Muscle of arm (tissue), 12 donors: Measurements from ENCODE around the gene THAP4. TPM values are rescaled to one million over a fixed set of nuclear protein-coding genes. Genes with fewer than 3 reads are reported as not detected.
"Not testable (repeated sequence)": the region's sequence is repeated elsewhere in the genome, so short reads cannot be mapped to it uniquely, and the experiment has no call there.

Experiments
- DNase-seq: peaks from one replicate; pipeline ENCODE4 v3.0.0-alpha.2; 2013
- polyA plus RNA-seq, 12 donors: library from polyadenylated mRNA; unstranded; fragments of 120-200 nt; gene quantifications; one replicate each; pipeline ENCODE4 v1.2.1, GENCODE V29; 2013; ENCODE audit not compliant: insufficient read length in 12 of 12

The THAP4 gene
- polyA plus RNA-seq, 12 donors = 31.7 to 51.7 (median 36.8) TPM; not detected in 1

GRCh38 chr2:241592126-241592845, 44.7 kb downstream of the THAP4 start:
- DNase-seq = no peak

- not testable (repeated sequence) for DNase-seq
Observed at GRCh38 chr2:241590496-241591455, 46.2 kb downstream of the THAP4 start.

DNA sequence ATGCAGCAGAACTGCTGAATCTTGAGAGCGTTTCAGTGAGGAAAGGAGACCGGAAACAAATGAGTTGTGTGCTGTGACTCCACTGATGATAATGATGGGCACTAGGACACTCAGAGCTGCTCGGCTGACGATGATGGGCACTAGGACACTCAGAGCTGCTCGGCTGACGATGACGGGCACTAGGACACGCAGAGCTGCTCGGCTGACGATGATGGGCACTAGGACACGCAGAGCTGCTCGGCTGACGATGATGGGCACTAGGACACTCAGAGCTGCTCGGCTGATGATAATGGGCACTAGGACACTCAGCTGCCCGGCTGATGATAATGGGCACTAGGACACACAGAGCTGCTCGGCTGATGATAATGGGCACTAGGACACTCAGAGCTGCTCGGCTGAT, 47.1 kb downstream of the THAP4 start:
- DNase-seq = not testable (repeated sequence)

- no peak for DNase-seq
Observed at GRCh38 chr2:241586564-241587264, 50.2 kb downstream of the THAP4 start.

DNA sequence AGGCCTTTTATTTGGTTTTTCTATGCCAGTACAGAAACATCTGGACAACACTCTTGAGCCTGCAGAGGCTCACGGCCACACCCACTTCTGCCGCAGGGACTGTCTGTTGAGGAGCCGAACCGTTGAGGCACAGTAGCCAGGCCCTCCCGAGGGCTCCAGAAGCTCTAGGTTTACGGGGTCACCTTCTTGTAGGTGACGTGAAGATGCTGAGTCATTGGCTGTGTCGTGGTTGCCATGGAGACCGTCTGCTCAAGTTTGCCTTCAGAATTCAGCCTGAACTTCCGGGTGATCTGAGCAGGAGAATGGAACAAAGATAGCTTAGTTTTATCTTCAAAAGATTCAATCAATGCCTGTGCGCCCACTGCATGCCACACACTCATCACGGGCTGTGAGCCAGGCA, 52.5 kb downstream of the THAP4 start:
- DNase-seq = no peak

DNA sequence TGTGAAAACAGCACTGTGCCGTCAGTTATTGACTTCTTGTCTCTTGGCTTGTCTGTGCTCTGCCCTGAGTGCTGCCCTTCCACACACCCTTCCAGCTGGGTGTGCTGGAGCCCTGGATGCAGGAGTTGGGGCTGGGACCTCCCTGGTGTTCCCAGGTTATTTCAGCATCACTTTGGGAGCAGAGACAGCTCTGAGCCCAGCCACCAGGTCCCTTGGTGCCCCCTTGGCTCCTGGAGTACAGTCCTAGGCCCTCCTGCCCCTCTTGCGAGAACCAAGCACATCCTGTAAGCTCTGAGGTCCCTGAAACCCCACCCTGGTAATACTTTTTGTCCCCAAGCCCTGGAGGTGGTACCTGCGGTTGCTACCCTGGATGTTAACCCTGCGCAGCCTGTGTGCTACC, 54.2 kb downstream of the THAP4 start:
- DNase-seq = no peak

GRCh38 chr2:241582328-241582727, 54.6 kb downstream of the THAP4 start:
- DNase-seq = no peak

DNA sequence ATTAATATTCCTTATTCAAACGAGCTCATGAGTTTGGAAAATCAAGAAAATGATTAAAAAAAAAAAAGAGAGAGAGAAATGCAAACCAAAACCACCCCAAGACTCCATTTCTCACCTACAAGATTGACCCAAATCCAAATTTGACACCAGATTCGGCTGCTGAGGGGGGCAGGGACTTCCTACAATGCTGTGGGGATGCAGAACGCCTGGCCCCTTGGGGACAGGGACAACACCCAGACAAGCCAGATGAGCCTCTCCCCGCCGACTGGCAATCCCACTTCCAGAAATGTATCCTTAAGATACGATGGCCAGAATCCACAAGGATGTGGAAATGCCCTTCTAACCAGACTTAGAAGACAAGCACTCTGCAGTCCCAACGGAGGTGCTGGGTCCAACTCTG, 57.7 kb downstream of the THAP4 start:
- DNase-seq = no peak

GRCh38 chr2:241577413-241578122, 59.4 kb downstream of the THAP4 start:
- DNase-seq = peak; percentile 74

DNA sequence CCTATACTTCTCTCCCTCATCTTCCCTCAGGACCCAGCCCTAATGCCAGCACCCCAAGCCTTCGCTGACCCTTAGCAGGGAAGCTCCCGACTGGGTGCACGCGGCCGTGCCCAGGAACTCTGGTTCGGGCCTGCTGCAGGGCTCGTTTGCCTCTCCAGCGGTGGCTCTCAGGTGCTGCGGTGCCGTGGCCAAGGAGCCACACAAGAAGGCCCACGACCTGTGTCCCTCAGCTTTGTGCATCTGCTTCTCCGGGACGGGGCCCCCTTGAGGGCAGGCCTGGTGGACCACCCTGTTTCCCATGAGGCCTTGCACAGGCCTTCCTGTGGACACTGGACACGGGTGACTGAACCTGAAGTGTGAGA, 60.7 kb downstream of the THAP4 start:
- no peak for DNase-seq

DNA sequence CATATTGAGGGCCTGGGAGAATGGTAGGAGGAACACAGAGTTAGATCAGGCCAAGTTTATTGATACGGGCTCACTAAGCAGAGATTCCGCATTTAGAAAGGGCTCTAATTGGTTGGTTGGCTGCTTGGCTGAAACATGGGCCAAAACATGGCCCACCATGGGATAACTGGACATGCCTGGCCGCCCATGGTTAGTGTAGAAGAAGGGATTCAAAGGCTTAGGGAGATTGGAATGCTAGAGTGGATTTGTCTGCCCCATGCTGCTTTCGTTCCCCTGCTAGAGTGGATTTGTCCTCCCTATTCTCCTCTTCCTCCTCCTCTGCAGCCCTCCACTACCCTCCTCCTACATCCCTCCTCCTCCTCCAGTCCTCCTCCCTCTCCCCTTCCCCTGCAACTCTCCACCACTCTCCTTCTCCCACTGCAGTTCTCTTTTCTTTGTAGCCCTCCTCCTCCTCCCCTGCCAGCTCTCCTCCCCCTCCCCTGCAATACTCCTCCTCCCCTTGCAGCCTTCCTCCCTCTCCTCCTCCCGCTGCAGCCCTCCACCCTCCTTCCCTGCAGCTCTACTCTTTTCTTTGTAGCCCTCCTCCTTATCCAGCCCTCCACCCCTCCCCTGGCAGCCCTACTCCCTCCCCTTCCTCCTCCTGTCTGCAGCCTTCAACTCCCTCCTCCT, 61.2 kb downstream of the THAP4 start:
- no peak for DNase-seq

GRCh38 chr2:241574911-241575623, 61.9 kb downstream of the THAP4 start:
- no peak for DNase-seq

GRCh38 chr2:241573741-241574140, 63.2 kb downstream of the THAP4 start:
- no peak for DNase-seq

- not testable (repeated sequence) for DNase-seq
Observed at GRCh38 chr2:241572915-241573651, 63.9 kb downstream of the THAP4 start.

GRCh38 chr2:241571821-241572620, 64.9 kb downstream of the THAP4 start:
- no peak for DNase-seq

DNA sequence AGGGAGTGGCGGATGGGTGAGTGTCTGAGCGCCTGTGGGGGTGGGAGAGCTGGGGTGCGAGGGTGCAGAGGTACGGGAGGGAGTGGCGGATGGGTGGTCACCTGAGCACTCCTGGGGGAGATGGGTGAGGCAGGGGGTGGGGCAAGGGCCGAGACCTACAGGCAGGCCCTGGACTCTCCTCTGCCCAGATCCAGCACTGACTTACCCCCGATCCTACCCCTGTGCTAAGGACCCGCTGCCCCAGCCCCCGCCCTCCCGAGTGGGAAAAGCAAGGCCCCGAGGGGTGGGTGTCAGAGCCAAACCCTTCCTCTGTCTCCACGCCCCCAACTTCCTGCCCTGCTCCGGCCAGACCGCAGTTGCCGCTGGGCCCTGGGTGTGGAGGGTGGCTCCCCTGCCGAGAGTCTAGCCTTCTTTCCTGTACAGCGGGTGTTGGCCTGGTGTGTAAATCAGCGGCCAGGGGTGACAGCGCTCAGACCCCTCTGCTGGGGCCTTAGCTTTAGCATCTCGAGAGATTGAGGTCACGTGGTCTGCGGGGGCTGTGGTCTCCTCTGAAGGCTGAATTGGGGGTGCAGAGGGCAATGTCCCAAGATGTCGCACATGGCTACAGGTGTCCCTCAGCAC, 65.9 kb downstream of the THAP4 start:
- no peak for DNase-seq

- DNase-seq = no peak
Observed at GRCh38 chr2:241569831-241570281, 67.1 kb downstream of the THAP4 start.

DNA sequence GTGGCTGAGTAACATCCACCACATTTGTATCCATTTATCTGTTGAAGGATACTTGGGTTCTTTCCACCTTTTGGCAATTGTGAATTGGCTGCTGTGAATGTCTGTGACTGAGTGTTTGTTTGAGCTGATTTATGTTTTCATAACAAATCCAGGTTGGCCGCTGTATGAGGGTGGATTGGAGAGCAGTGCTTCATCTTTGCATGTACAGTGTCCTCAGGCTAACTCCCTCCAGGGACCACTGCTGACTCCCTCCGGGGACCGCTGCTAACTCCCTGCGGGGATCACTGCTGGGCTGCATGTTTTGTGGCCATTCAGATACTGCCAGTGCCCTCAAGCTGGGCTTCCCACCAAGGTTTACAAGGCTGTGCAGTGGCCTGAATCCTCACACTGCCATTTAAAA, 68.2 kb downstream of the THAP4 start:
- no peak for DNase-seq
